ENCODE results near the gene CYB5A. TPM values are rescaled to one million over a fixed set of nuclear protein-coding genes. Genes with fewer than 3 reads are reported as not detected.
A peak's percentile ranks its signal among the peaks of the same experiment; 100 is the strongest.

CYB5A gene
- total RNA-seq, 1 experiment from 2014 or later = 60.4 TPM

GRCh38 chr18:74248595-74248994, 43.2 kb downstream of the CYB5A start:
- no peak for DNase-seq (ENCODE audit: low read depth)

GRCh38 chr18:74248189-74248588, 43.6 kb downstream of the CYB5A start:
- no peak for DNase-seq (ENCODE audit: low read depth)

DNA sequence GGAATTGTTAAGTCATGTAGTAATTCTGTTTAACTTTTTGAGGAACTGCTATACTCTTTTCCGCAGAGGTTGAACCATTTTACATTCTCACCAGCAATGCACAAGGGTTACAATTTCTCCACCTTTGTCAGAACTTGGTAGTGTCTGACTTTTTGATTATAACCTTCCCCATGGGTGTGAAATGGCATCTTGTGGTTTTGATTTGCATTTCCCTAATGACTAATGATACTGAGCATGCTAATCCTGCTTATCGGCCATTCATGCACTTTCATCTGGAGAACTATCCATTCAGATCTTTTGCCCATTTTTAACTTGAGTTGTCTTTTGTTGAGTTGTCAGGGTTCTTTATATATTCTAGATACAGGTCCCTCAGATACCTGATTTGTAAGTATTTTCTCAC, 47.2 kb downstream of the CYB5A start:
- DNase-seq (ENCODE audit: low read depth) = no peak

DNA sequence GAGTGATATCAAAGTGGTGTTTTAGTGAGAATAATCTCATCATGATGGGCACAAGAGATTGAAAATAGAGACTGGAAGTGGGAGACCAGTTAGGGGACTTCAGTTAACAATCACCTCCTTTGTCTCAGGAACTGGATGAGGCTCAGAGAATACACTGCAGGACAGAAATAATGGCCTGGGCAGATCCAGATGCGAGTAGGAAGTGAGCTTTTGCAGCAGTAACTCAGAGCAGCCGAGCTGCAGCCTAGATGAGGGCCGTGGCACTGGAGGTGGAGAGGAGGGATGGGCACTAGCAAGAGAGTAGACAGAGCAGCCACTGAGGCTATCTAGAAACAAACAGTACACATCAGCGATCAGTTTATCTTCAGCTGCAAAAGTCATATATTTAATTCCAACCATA, 48.6 kb downstream of the CYB5A start:
- DNase-seq (ENCODE audit: low read depth) = no peak

- no peak for DNase-seq (ENCODE audit: low read depth)
Measured at GRCh38 chr18:74242438-74243096, 49.2 kb downstream of the CYB5A start.

DNA sequence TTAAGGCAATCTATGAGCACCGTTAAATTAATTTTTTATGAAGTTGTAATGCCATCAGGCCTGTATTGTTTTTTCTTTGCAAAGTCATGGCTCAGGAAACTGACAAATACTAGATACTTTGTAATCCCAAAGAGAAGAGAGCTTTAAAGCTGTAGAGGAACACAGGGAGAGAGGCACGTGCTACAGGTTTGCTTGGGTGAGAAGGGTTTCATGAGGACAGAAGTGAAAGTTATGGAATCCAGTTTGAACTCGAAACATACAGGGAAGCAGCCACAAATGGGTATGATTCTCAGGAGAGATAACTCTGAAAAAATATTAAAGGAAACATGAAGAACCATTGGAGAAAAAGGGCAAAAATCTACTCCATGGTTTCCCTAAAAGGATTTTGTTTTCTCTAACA, 49.8 kb downstream of the CYB5A start:
- DNase-seq (ENCODE audit: low read depth) = no peak

DNA sequence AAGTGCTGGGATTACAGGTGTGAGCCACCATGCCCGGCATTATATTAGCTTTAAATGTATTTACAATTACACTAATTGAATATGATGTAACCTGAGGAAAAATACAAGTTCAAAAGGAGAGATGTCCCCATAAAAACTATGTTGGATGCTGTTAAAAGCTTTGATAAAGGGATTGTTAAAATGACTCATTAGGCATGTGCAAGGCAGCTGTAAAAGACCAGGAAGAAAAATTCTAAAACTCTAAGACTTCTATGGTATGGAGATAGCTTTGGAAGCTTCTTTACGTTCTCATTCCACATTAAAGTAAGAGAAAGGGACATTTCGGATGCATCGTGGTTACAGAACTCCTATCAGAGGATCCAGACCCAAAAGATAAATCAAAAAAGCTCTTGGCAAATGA, 50.3 kb downstream of the CYB5A start:
- DNase-seq (ENCODE audit: low read depth) = no peak

DNA sequence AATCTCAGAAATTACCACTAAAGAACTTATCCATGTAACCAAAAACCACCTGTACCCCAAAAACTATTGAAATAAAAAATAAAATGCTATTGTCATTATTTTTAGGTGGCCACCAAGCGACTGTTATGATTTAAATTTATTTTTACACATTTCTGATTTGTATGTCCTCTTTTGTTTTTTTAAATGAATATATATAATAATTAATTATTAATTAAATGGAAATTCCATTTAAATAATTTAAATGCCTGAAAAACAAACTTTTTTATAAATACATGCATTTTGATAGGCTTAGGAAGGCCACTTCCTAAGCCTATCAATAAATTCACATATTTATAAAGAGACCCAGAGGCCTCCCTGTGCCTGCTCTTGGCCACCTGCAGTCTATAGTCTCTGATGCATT, 52.2 kb downstream of the CYB5A start:
- DNase-seq (ENCODE audit: low read depth) = no peak

GRCh38 chr18:74234326-74235171, 57.2 kb downstream of the CYB5A start:
- peak; percentile 32 for DNase-seq (ENCODE audit: low read depth)

DNA sequence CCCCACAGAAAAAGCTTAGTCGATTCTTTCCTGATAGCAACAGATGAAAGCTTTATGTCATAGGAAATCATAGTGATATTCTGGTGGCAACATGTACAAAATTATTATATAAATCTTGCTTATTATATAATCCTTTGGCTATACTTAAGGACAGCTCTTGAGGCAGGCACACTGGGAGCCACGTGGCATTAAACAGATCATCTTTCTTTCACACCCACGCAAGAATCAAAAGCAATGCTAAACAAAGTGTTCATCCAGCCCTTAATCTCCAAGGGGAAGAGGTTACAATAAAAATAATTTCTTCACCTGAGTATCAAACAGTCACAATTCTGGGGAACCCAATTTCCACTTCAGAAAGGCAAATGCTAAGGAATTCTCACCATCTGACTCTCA, 57.8 kb downstream of the CYB5A start:
- no peak for DNase-seq (ENCODE audit: low read depth)

DNA sequence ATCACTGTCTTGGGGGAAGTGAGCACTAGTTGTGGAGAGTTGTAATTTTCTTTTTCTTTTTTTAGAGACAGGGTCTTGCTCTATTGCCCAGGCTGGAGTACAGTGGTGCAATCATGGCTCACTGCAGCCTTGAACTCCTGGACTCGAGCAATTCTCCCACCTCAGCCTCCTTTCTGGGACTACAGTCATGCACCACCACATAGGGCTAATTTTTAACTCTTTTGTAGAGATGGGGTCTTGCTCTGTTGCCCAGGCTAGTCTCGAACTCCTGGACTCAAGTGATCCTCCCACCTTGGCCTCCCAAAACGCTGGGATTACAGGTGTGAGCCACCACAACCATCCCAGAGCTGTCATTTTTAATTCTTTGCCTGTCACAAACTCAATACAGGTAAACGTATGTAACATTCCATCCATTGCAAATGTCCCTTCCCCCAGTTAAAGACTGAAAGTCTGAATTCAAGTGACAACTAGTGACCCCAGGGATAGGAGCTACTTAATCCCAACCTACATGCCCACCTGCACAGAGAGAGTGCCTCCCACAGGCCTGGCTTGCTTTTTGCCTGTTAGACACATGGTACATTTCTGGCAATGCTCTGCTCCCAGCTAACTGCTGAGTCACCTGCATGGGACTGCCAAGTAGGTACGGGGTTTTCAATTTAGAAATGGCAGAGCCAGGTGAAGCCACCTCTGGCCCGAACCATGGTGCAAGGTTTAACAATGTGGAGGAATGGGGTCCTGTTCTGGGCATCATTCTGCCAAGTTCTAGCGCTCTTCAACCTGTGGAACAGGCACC, 60.6 kb downstream of the CYB5A start:
- no peak for DNase-seq (ENCODE audit: low read depth)

GRCh38 chr18:74229891-74230290, 61.9 kb downstream of the CYB5A start:
- DNase-seq (ENCODE audit: low read depth) = no peak

- no peak for DNase-seq (ENCODE audit: low read depth)
Measured at GRCh38 chr18:74229005-74229404, 62.8 kb downstream of the CYB5A start.

- no peak for DNase-seq (ENCODE audit: low read depth)
Measured at GRCh38 chr18:74228312-74228711, 63.5 kb downstream of the CYB5A start.

- DNase-seq (ENCODE audit: low read depth) = no peak
Measured at GRCh38 chr18:74226666-74227065, 65.1 kb downstream of the CYB5A start.

- DNase-seq (ENCODE audit: low read depth) = no peak
Measured at GRCh38 chr18:74226156-74226555, 65.6 kb downstream of the CYB5A start.

GRCh38 chr18:74225193-74225840, 66.4 kb downstream of the CYB5A start:
- DNase-seq (ENCODE audit: low read depth) = no peak

- DNase-seq (ENCODE audit: low read depth) = no peak
Measured at GRCh38 chr18:74222710-74223494, 68.9 kb downstream of the CYB5A start.

- no peak for DNase-seq (ENCODE audit: low read depth)
Measured at GRCh38 chr18:74221081-74221480, 70.7 kb downstream of the CYB5A start.

- DNase-seq (ENCODE audit: low read depth) = no peak
Measured at GRCh38 chr18:74219056-74219455, 72.7 kb downstream of the CYB5A start.
